Fibroblast of peridontal ligament (primary cell): Measurements from ENCODE around the gene LRP4.
"Not testable (repeated sequence)": the region's sequence is repeated elsewhere in the genome, so short reads cannot be mapped to it uniquely, and the experiment has no call there.

Experiments used
- DNase-seq: peaks from one replicate; pipeline ENCODE4 v3.0.0-alpha.2; 2010; ENCODE audit errors: extremely low read depth

The LRP4 gene

DNA sequence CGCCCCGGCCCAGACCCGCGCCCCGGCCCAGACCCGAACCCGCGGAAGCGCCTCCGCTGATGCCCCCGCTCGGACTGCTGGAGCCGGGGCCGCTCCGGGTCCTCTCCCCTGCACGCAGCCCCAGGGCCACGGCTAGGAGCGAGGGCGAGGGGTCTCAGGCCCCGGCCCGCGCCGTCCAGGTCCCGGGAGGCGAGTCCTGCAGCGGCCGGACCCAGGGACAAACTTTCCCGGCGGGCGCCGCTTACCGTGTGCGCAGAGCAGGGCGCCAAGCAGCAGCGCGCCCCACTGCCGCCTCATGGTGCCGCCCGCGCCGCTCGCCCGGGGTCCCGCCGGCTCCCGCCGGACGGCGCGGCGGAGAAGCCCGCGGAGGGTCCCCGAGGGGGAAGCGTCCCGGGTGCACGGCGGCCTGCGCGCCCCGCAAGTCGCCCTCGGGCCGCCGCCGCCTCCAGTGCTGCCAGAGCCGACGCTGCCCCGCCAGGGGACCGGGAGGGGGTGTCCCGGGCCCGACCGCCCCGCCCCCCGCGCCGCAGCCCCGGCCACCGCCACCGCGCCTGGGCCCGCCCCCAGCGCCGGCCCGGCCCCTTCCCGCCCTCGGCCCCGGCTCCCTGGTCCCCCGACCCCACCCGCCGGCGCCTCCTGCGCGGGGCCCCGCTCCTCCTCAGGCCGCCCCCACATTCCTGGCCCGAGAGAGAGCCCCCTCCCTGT is at the start of gene LRP4:
Gene LRP4 (minus strand): TSS at position 468 of the 705 bp plus-strand sequence. CDS start 171 bp downstream, at position 297.
- no peak for DNase-seq

GRCh38 chr11:46967962-46968361 is 49.6 kb upstream of the LRP4 start:
- no peak for DNase-seq

GRCh38 chr11:46966773-46967172 is 48.4 kb upstream of the LRP4 start:
- no peak for DNase-seq

DNA sequence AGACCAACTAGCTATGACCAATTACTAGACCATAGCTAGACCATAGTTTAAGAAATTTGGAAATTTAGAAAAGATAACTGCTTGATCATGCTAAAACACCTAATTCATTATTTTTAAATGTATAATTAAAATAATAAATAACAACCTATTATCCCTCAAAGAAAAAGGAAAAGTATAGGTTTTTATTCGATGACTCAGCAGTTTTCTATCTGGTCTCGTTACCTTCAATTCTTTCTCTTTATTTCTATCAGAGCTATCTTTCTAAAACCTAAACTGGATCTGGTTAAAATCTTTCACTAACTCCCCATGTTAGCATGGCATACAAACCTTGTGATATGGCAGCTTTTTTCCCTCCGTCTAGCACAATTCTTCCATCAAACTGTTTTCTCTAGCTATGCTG is 45.5 kb upstream of the LRP4 start:
- DNase-seq = no peak

DNA sequence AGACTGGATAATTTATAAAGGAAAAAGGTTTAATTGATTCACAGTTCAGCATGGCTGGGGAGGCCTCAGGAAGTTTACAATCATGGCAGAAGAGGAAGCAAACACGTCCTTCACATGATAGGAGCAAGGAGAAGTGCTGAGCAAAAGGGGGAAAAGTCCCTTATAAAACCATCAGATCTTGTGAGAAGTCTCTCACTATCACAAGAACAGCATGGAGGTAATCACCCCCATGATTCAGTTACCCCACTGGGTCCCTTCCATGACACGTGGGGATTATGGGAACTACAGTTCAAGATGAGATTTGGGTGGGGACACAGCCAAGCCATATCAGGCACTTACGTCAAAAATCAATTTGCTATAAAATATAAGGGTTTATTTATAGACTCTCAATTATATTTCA is 43.5 kb upstream of the LRP4 start:
- not testable (repeated sequence) for DNase-seq

DNA sequence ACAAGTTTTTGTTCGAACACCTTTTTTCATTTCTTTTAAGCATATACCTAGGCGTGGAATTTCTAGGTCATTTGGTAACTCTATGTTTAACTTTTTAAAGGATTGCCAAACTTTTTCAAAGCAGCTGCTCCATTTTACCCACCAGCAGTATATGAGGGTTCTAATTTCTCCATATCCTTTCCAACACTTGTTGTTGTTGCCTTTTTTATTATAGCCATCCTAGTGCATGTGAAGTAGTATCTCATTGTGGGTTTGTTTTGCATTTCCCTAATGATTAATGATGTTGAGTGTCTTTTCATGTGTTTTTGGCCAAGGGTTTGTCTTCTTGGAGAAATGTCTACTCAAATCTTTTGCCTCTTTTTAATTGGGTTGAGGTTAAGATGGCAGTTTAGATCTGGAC is 42.7 kb upstream of the LRP4 start:
- no peak for DNase-seq

DNA sequence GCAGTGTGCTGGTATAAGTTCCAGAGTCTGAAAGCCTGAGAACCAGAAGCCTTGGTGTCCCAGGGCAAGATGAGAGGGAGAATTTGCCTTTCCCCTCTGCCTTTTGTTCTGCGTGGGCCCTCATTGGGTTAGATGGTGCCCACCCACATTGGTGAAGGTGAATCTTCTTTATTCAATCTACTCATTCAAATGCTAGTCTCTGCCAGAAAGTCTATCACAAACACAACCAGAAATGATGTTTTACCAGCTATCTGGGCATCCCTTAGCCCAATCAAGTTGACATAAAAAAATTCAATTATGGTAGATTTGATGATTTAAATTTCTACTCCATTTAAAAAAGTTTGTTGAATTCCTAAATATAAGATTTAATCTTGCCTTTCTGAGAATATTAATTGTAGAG is 40.4 kb upstream of the LRP4 start:
- no peak for DNase-seq

GRCh38 chr11:46953093-46953492 is 34.7 kb upstream of the LRP4 start:
- DNase-seq = no peak

DNA sequence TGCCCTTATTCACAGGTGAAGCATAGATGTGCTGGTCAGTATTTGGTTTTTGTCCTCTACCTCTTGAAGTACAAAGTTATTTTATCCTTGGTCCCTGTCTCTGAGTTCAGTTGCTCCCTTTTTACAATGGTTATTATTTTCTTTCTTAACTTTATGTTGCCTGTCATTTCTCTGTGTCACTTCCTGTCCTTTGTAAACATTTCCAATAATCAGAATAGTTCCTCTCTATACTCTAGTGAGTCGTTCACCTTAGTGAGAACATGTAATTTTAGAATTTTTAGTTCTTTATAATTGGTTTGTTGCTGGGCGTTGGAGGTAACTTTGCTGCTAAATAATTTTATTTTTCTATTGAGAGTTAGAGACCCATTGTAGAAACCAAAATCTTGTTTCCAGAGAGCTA is 34.2 kb upstream of the LRP4 start:
- DNase-seq = no peak

GRCh38 chr11:46951864-46952263 is 33.5 kb upstream of the LRP4 start:
- DNase-seq = no peak

GRCh38 chr11:46949297-46949696 is 30.9 kb upstream of the LRP4 start:
- DNase-seq = no peak

DNA sequence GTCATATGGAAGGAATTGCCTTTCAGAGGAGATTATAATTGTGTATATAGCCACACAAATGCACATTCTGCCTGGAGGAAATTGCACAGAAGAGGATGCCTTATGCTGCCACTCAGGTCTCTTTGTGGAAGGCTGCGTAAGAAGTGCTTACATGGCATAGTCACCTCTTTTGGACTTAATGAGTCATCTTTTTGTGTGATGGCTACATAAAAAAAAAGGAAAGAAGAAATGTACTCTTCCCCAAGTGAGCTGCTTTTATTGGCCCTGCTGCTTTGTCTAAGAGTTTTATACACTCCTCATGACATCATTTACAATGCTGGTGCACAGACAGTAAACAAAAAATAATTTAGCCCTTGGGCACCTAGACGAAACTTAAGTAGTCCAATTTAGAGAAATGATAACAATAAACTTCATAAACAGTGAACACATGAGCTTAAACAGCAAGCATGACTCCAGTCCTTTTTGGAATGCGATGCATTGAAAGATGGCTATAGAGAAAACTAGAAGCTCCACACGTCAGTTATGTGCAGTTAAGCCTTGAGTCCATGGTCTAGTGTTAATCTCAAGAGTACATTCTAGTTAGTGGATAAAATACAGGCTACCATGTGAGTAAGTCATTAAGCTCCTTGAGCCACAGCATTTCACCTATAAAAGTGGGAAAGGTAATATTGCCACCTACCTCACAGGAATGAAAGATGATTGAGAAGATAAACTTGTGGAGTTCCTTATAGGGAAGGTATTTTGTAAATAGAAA is 30.2 kb upstream of the LRP4 start:
- DNase-seq = peak; percentile 73

DNA sequence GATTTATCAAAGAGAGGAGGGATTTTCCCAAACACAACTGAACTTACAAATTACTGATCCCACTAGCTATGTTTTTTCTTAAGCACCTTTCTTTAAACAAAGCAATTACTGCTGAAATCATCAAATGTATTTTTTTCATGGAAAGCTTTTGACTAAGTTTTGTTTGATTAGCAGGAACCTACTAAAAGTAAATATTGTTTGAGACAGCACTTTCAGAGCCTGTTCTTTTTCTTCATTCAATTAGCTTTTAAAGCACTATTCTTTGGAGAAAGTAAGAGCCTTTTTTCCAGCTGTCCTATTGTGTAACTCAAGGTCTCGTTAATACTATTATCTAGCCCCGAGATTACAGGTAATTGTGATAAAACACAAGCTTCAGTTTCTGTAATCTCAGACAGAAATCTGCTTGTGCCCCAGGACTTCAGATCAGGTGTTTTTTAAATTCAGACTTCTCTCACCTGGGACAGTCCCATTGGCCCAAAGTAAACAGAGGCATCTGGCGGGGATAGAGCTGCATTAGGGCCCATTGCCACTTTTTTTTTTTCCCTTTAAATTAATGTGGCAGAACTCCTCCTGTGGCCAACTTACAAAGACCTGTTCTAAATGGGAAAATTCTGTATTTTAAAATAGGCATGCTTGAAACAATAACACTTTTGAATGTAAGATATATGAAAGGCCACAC is 29.2 kb upstream of the LRP4 start:
- no peak for DNase-seq

GRCh38 chr11:46944356-46945075 is 26.2 kb upstream of the LRP4 start:
- DNase-seq = no peak

- no peak for DNase-seq
Measured at GRCh38 chr11:46942172-46942571, 23.8 kb upstream of the LRP4 start.

DNA sequence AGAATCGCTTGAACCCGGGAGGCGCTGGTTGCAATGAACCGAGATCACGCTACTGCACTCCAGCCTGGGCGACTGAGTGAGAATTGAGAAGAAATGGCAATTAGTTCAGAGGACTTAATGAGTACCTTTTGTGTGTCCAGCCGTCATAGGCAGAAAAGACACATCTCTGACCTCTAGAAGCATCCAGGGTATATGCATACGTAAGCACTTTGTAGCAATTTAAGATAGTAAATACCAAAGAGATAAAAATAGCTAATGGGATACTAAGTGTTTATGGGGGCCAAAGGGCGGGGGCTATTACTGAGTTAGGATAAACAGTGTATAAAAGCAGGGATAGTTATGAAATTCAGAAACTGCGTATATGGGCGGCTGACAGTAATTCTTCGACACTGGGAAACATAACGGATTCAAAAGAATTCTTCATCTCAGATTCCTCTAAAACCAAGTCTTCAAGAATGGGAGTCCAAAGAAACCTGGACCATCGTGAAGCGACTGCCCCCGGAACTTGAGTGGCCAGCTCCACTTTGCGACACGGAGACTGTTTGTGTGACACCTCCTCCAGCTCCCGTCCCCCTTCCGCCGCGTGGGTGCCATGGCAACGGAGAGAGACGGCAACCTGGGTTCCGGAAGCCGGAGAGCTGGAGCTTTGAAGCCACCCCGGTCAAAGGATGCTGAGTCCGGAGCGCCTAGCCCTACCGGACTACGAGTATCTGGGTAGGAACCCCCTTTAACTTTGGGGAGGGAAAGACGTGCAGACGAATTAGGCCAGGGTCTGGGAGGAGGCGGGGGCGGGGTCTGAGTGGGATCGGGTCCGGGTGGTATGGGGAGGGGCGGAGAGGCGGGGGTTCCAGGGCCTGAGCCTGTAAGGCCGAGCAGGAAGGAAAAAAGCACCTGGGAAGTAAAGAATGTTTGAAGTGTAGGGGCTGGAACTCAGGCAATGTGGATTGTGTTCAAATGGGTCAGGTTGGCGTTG is 18.1 kb upstream of the LRP4 start, which contains the start of gene CSTPP1:
Gene CSTPP1 (plus strand): TSS at position 624 of the 973 bp plus-strand sequence. CDS start 45 bp downstream, at position 669.
- DNase-seq = peak; percentile 94

DNA sequence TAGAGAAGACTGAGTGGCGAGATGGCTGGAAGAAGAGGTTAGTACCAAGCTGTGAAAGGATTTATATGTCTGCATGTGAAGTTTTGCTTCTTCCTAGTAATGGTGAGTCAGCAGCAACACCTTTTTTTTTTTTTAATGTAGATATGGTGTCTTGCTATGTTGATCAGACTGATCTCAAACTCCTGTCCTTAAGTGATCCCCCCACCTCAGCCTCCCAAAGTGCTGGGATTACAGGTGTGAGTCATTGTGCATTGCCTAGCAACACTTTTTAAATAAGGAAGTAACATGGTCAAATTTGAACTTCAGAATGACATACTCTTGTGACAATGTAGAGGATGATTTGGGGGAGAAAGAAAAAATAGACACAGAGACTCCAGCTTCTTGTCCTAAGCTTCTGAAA is 11.7 kb upstream of the LRP4 start:
- peak; percentile 30 for DNase-seq

- DNase-seq = not testable (repeated sequence)
Measured at GRCh38 chr11:46928701-46929100, 10.4 kb upstream of the LRP4 start.

DNA sequence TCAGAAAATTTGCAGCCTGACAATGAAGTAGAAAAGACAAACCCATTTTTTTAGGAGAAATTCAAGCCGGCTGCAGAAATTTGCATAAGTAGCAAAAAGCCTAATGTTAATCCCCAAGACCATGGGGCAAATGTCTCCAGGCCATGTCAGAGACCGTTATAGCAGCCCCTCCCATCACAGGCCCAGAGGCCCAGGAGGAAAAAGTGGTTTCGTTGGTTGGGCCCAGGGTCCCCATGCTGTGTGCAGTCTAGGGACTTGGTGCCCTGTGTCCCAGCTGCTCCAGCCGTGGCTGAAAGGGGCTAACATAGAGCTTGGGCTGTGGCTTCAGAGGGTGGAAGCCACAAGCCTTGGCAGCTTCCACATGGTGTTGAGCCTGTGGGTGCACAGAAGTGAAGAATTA is 9.6 kb upstream of the LRP4 start:
- not testable (repeated sequence) for DNase-seq

GRCh38 chr11:46920755-46921154 is 2.4 kb upstream of the LRP4 start:
- DNase-seq = peak; percentile 99
